Superior temporal gyrus (tissue), 1 donor: ENCODE results near the gene CEP112.
A peak's percentile ranks its signal among the peaks of the same experiment; 100 is the strongest.
"Not testable (repeated sequence)": the region's sequence is repeated elsewhere in the genome, so short reads cannot be mapped to it uniquely, and the experiment has no call there.

Experiments used
- DNase-seq: peaks from one replicate; pipeline ENCODE4 v3.0.0-alpha.2; 2016; ENCODE audit errors: extremely low spot score

Gene CEP112

GRCh38 chr17:65783845-65784334 lies 408.0 kb downstream of the CEP112 start:
- peak; percentile 42 for DNase-seq

- not testable (repeated sequence) for DNase-seq
Measured at GRCh38 chr17:65782104-65782706, 409.7 kb downstream of the CEP112 start.

- DNase-seq, result no peak
Measured at GRCh38 chr17:65780111-65780510, 411.8 kb downstream of the CEP112 start.

- DNase-seq, result no peak
Measured at GRCh38 chr17:65776890-65777289, 415.0 kb downstream of the CEP112 start.

GRCh38 chr17:65774787-65775186 lies 417.1 kb downstream of the CEP112 start:
- DNase-seq, result no peak

GRCh38 chr17:65772989-65773388 lies 418.9 kb downstream of the CEP112 start:
- no peak for DNase-seq

GRCh38 chr17:65771704-65772103 lies 420.2 kb downstream of the CEP112 start:
- DNase-seq, result no peak

- no peak for DNase-seq
Measured at GRCh38 chr17:65763786-65764185, 428.1 kb downstream of the CEP112 start.

- DNase-seq, result no peak
Measured at GRCh38 chr17:65762973-65763372, 429.0 kb downstream of the CEP112 start.

- DNase-seq, result no peak
Measured at GRCh38 chr17:65759532-65759931, 432.4 kb downstream of the CEP112 start.

GRCh38 chr17:65756760-65757159 lies 435.2 kb downstream of the CEP112 start:
- no peak for DNase-seq

- DNase-seq, result no peak
Measured at GRCh38 chr17:65755799-65756198, 436.1 kb downstream of the CEP112 start.

- DNase-seq, result no peak
Measured at GRCh38 chr17:65754630-65755029, 437.3 kb downstream of the CEP112 start.

- no peak for DNase-seq
Measured at GRCh38 chr17:65754081-65754480, 437.9 kb downstream of the CEP112 start.

GRCh38 chr17:65753348-65753747 lies 438.6 kb downstream of the CEP112 start:
- no peak for DNase-seq

GRCh38 chr17:65751263-65751662 lies 440.7 kb downstream of the CEP112 start:
- no peak for DNase-seq

GRCh38 chr17:65750631-65751115 lies 441.3 kb downstream of the CEP112 start:
- no peak for DNase-seq

- no peak for DNase-seq
Measured at GRCh38 chr17:65750166-65750565, 441.8 kb downstream of the CEP112 start.

GRCh38 chr17:65749479-65749878 lies 442.5 kb downstream of the CEP112 start:
- DNase-seq, result no peak

- DNase-seq, result no peak
Measured at GRCh38 chr17:65745241-65745640, 446.7 kb downstream of the CEP112 start.

GRCh38 chr17:65743308-65743655 lies 448.7 kb downstream of the CEP112 start:
- DNase-seq, result no peak

GRCh38 chr17:65742403-65743307 lies 449.3 kb downstream of the CEP112 start:
- DNase-seq, result no peak

GRCh38 chr17:65741710-65742109 lies 450.2 kb downstream of the CEP112 start:
- no peak for DNase-seq
